HG02642 (cell line): ENCODE measurements around the gene IL17RB.

Source experiments
- ATAC-seq: cut with Tn5 transposase; IDR thresholded peaks from one replicate; pipeline ENCODE4 v1.9.1; 2021; ENCODE audit warnings: mild to moderate bottlenecking; ENCODE audit not compliant: unreplicated experiment, poor library complexity

IL17RB gene

GRCh38 chr3:53900666-53901331, 54.4 kb downstream of the IL17RB start:
- no peak for ATAC-seq

GRCh38 chr3:53902067-53902466, 55.7 kb downstream of the IL17RB start:
- ATAC-seq = no peak

GRCh38 chr3:53902711-53903110, 56.3 kb downstream of the IL17RB start:
- no peak for ATAC-seq

GRCh38 chr3:53913401-53913800, 67.0 kb downstream of the IL17RB start:
- ATAC-seq = no peak
